Measurements from ENCODE around the gene PTPRD. TPM values are rescaled to one million over a fixed set of nuclear protein-coding genes. Genes with fewer than 3 reads are reported as not detected.

Gene PTPRD
- total RNA-seq, 1 donor from 2014 or later, result 139 TPM

GRCh38 chr9:10135553-10135952 lies 477.2 kb downstream of the PTPRD start:
- Mint-ChIP-seq H3K4me3 (no peak overlapping the region), H3K36me3 (ENCODE audit: low read depth) (peaks cover 12% of the 10 kb centered on the region), H3K9me3 (peaks cover 15% of the 10 kb centered on the region), H3K4me1 (peaks cover 7% of the 10 kb centered on the region), H3K27ac (ENCODE audit: unreplicated experiment) (no peak overlapping the region), H3K27me3 (ENCODE audit: low read depth) (no peaks in the 10 kb centered on the region)
- DNase-seq (ENCODE audit: low read depth, low spot score), result no peak
- no peak for TF ChIP-seq CTCF (conservative IDR thresholded peaks at IDR 0.05)

GRCh38 chr9:10134266-10134665 lies 478.5 kb downstream of the PTPRD start:
- Mint-ChIP-seq H3K9me3 (peaks cover 15% of the 10 kb centered on the region), H3K27ac (ENCODE audit: unreplicated experiment) (no peak overlapping the region)

GRCh38 chr9:10130061-10130675 lies 482.6 kb downstream of the PTPRD start:
- H3K4me3 Mint-ChIP-seq, result no peak overlapping the region
- DNase-seq (ENCODE audit: low read depth, low spot score), result no peak
- peaks cover 1% of the 10 kb centered on the region for H3K36me3 Mint-ChIP-seq (ENCODE audit: low read depth)
- no peak overlapping the region for H3K27ac Mint-ChIP-seq (ENCODE audit: unreplicated experiment)
- peaks cover 1% of the 10 kb centered on the region for H3K9me3 Mint-ChIP-seq
- no peak for TF ChIP-seq CTCF (conservative IDR thresholded peaks at IDR 0.05)
- H3K27me3 Mint-ChIP-seq (ENCODE audit: low read depth), result no peaks in the 10 kb centered on the region
- H3K4me1 Mint-ChIP-seq, result peaks cover 11% of the 10 kb centered on the region

More at GRCh38 chr9:10134266-10134665, 478.5 kb downstream of the PTPRD start:
- Mint-ChIP-seq H3K4me1 (peaks cover 11% of the 10 kb centered on the region), H3K4me3 (no peak overlapping the region), H3K27me3 (ENCODE audit: low read depth) (no peaks in the 10 kb centered on the region), H3K36me3 (ENCODE audit: low read depth) (peaks cover 12% of the 10 kb centered on the region)
- no peak for DNase-seq (ENCODE audit: low read depth, low spot score)
- TF ChIP-seq CTCF (conservative IDR thresholded peaks at IDR 0.05), result no peak

GRCh38 chr9:10127867-10128266 lies 484.9 kb downstream of the PTPRD start:
- Mint-ChIP-seq H3K27me3 (ENCODE audit: low read depth) (no peaks in the 10 kb centered on the region), H3K4me1 (peaks cover 11% of the 10 kb centered on the region), H3K36me3 (ENCODE audit: low read depth) (no peaks in the 10 kb centered on the region), H3K9me3 (no peaks in the 10 kb centered on the region), H3K4me3 (no peak overlapping the region), H3K27ac (ENCODE audit: unreplicated experiment) (no peak overlapping the region)
- no peak for DNase-seq (ENCODE audit: low read depth, low spot score)
- no peak for TF ChIP-seq CTCF (conservative IDR thresholded peaks at IDR 0.05)

- Mint-ChIP-seq H3K9me3 (no peaks in the 10 kb centered on the region), H3K4me3 (no peak overlapping the region), H3K36me3 (ENCODE audit: low read depth) (no peaks in the 10 kb centered on the region), H3K27me3 (ENCODE audit: low read depth) (no peaks in the 10 kb centered on the region), H3K4me1 (peaks cover 3% of the 10 kb centered on the region), H3K27ac (ENCODE audit: unreplicated experiment) (no peak overlapping the region)
- no peak for DNase-seq (ENCODE audit: low read depth, low spot score)
- no peak for TF ChIP-seq CTCF (conservative IDR thresholded peaks at IDR 0.05)
Observed at GRCh38 chr9:10112798-10113197, 500.0 kb downstream of the PTPRD start.

All from neural crest cell (in vitro differentiated cells).